Liver (tissue), 9 donors: Measurements from ENCODE around the gene FOXO3. TPM values are rescaled to one million over a fixed set of nuclear protein-coding genes. Genes with fewer than 3 reads are reported as not detected.

Experiments
- DNase-seq: peaks from one replicate; pipeline ENCODE4 v3.0.0-alpha.2; 2017; ENCODE audit warnings: low spot score
- H3K27ac ChIP-seq, 2 donors: one replicate each; pipeline ENCODE4 v1.7.0; 2013; ENCODE audit warnings: inconsistent platforms in 2 of 2, low read length in 2 of 2, control low read depth in 1 of 2, low read depth in 1 of 2, mild to moderate bottlenecking in 1 of 2
- H3K27me3 ChIP-seq, 4 donors: one replicate each; pipeline versions ENCODE4 v1.6.1 to v1.7.0; 2013; ENCODE audit warnings: low read length in 3 of 4, inconsistent platforms in 1 of 4, mild to moderate bottlenecking in 1 of 4, moderate library complexity in 1 of 4; ENCODE audit not compliant: control insufficient read depth in 4 of 4, insufficient read depth in 4 of 4
- H3K36me3 ChIP-seq, 4 donors: one replicate each; pipeline versions ENCODE4 v1.6.1 to v1.7.0; 2013; ENCODE audit warnings: low read length in 3 of 4, mild to moderate bottlenecking in 3 of 4, low read depth in 1 of 4, moderate library complexity in 1 of 4; ENCODE audit not compliant: control insufficient read depth in 4 of 4, insufficient read depth in 3 of 4
- H3K4me1 ChIP-seq, 4 donors: one replicate each; pipeline versions ENCODE4 v1.6.1 to v1.7.0; 2013; ENCODE audit warnings: low read length in 3 of 4, mild to moderate bottlenecking in 3 of 4, moderate library complexity in 1 of 4; ENCODE audit not compliant: control insufficient read depth in 4 of 4, insufficient read depth in 4 of 4
- H3K4me3 ChIP-seq, 3 donors: one replicate each; pipeline versions ENCODE4 v1.6.1 to v1.7.0; 2013; ENCODE audit warnings: low read length in 3 of 3, control low read depth in 1 of 3, low read depth in 1 of 3, mild to moderate bottlenecking in 1 of 3
- H3K9ac ChIP-seq, 2 donors: one replicate each; pipeline ENCODE4 v1.7.0; 2013; ENCODE audit warnings: low read length in 2 of 2, mild to moderate bottlenecking in 2 of 2, moderate library complexity in 2 of 2, control low read depth in 1 of 2, low read depth in 1 of 2
- H3K9me3 ChIP-seq, 4 donors: one replicate each; pipeline versions ENCODE4 v1.6.1 to v1.7.0; 2013; ENCODE audit warnings: low read length in 3 of 4; ENCODE audit not compliant: control insufficient read depth in 4 of 4
- EGR1 ChIP-seq, 2 donors: IDR thresholded peaks; 2 replicates each; pipeline ENCODE4 v1.6.1; 2016 to 2018; ENCODE audit warnings: antibody characterized with exemption in 2 of 2, low read depth in 2 of 2
- FOXA1 ChIP-seq: IDR thresholded peaks from 2 replicates; pipeline ENCODE4 v1.6.1; 2016; ENCODE audit warnings: antibody characterized with exemption
- FOXA2 ChIP-seq: IDR thresholded peaks from 2 replicates; pipeline ENCODE4 v1.6.1; 2016; ENCODE audit warnings: antibody characterized with exemption
- GABPA ChIP-seq, 2 donors: IDR thresholded peaks in 1 of 2; conservative IDR thresholded peaks in 1 of 2; 2 replicates each; pipeline ENCODE4 v1.6.1; 2016; ENCODE audit warnings: antibody characterized with exemption in 2 of 2, mild to moderate bottlenecking in 1 of 2, moderate library complexity in 1 of 2
- HNF4A ChIP-seq, 2 donors: conservative IDR thresholded peaks; 2 replicates each; pipeline ENCODE4 v1.6.1; 2016; ENCODE audit warnings: antibody characterized with exemption in 2 of 2, mild to moderate bottlenecking in 2 of 2
- HNF4G ChIP-seq: IDR thresholded peaks from 2 replicates; pipeline ENCODE4 v1.6.1; 2016; ENCODE audit warnings: antibody characterized with exemption
- JUND ChIP-seq, 2 donors: IDR thresholded peaks; 2 replicates each; pipeline ENCODE4 v1.6.1; 2016; ENCODE audit warnings: antibody characterized with exemption in 2 of 2
- NR2F2 ChIP-seq: IDR thresholded peaks from 2 replicates; pipeline ENCODE4 v1.6.1; 2016; ENCODE audit warnings: antibody characterized with exemption
- RAD21 ChIP-seq, 2 donors: IDR thresholded peaks; 2 replicates each; pipeline ENCODE4 v1.6.1; 2016; ENCODE audit warnings: antibody characterized with exemption in 2 of 2, mild to moderate bottlenecking in 2 of 2
- REST ChIP-seq: IDR thresholded peaks from 2 replicates; pipeline ENCODE4 v1.6.1; 2016; ENCODE audit warnings: antibody characterized with exemption, mild to moderate bottlenecking
- RXRA ChIP-seq, 2 donors: IDR thresholded peaks; 2 replicates each; pipeline ENCODE4 v1.6.1; 2017 to 2018; ENCODE audit warnings: antibody characterized with exemption in 2 of 2, mild to moderate bottlenecking in 1 of 2
- SP1 ChIP-seq: IDR thresholded peaks from 2 replicates; pipeline ENCODE4 v1.6.1; 2018; ENCODE audit warnings: antibody characterized with exemption, mild to moderate bottlenecking
- TAF1 ChIP-seq: conservative IDR thresholded peaks from 2 replicates; pipeline ENCODE4 v1.6.1; 2016; ENCODE audit warnings: antibody characterized with exemption, mild to moderate bottlenecking
- YY1 ChIP-seq: IDR thresholded peaks from 2 replicates; pipeline ENCODE4 v1.6.1; 2016; ENCODE audit warnings: antibody characterized with exemption, mild to moderate bottlenecking
- WGBS: extraction: QIAGEN DNeasy Blood & Tissue Kit; methylation state at CpG from one replicate; pipeline ENCODE4 v1.1.7; 2013; 5-methylcytosine and 5-hydroxymethylcytosine counted together
- polyA plus RNA-seq, 2 donors: library from polyadenylated mRNA; stranded (reverse) in 1 of 2; unstranded in 1 of 2; fragments of 200-250 nt in 1 of 2; fragments of >200 nt in 1 of 2; fragmentation: Nextera tagmentation in 1 of 2; extraction: Ambion mirVana in 1 of 2; gene quantifications; one replicate each; pipeline versions ENCODE4 v1.2.1 to v1.2.3, GENCODE V29; 2013 to 2015
- total RNA-seq, 2 donors: library from RNA; depleted of rRNA; stranded (reverse); fragments of >200 nt; gene quantifications; one replicate each; pipeline ENCODE4 v1.2.3, GENCODE V29; 2014
- TF ChIP-seq, protein P1 (sequence below): IDR thresholded peaks from 2 replicates; pipeline ENCODE4 v1.6.1; 2016; ENCODE audit warnings: antibody characterized with exemption
- TF ChIP-seq, protein P2 (sequence below): IDR thresholded peaks from 2 replicates; pipeline ENCODE4 v1.6.1; 2016; ENCODE audit warnings: antibody characterized with exemption
- TF ChIP-seq, protein P3 (sequence below): fragments of 150-350 bp; IDR thresholded peaks from 2 replicates; pipeline ENCODE4 v1.5.1; 2017; ENCODE audit warnings: improper control_type of control experiment, low read depth, low read length; ENCODE audit not compliant: missing input control
- TF ChIP-seq, protein P4 (sequence below): IDR thresholded peaks from 2 replicates; pipeline ENCODE4 v1.6.1; 2016; ENCODE audit warnings: antibody characterized with exemption
- donor health status: healthy.
- donor health status: healthy.
- donor health status: healthy.
- donor health status: healthy.
- donor health status: healthy.

FOXO3 gene
- total and polyA plus RNA-seq, 4 donors: 6.0 to 72.2 (median 17.3) TPM

- 96% methylated on average over 1 of the region's 1 CpG for WGBS
- H3K27ac ChIP-seq: no peak overlapping the region
- H3K9ac ChIP-seq: no peak overlapping the region
- no peaks in the 10 kb centered on the region for H3K9me3 ChIP-seq
- no peak for DNase-seq
- TF ChIP-seq EGR1 (IDR thresholded peaks at IDR 0.05; ENCODE audit: low read depth in 2 of 2): no peak
- no peak for TF ChIP-seq FOXA1
- no peak for TF ChIP-seq HNF4A (conservative IDR thresholded peaks at IDR 0.05)
- TF ChIP-seq, protein P1, sequence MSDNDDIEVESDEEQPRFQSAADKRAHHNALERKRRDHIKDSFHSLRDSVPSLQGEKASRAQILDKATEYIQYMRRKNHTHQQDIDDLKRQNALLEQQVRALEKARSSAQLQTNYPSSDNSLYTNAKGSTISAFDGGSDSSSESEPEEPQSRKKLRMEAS: no peak
- no peak for TF ChIP-seq RXRA (IDR thresholded peaks at IDR 0.05)
- TF ChIP-seq, protein P2, sequence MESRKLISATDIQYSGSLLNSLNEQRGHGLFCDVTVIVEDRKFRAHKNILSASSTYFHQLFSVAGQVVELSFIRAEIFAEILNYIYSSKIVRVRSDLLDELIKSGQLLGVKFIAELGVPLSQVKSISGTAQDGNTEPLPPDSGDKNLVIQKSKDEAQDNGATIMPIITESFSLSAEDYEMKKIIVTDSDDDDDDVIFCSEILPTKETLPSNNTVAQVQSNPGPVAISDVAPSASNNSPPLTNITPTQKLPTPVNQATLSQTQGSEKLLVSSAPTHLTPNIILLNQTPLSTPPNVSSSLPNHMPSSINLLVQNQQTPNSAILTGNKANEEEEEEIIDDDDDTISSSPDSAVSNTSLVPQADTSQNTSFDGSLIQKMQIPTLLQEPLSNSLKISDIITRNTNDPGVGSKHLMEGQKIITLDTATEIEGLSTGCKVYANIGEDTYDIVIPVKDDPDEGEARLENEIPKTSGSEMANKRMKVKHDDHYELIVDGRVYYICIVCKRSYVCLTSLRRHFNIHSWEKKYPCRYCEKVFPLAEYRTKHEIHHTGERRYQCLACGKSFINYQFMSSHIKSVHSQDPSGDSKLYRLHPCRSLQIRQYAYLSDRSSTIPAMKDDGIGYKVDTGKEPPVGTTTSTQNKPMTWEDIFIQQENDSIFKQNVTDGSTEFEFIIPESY: no peak
- TF ChIP-seq JUND (IDR thresholded peaks at IDR 0.05): no peak
- TF ChIP-seq YY1: no peak
- TF ChIP-seq GABPA (IDR thresholded peaks at IDR 0.05 in 1 of 2, conservative IDR thresholded peaks at IDR 0.05 in 1 of 2): no peak
- TF ChIP-seq HNF4G: no peak
- TF ChIP-seq, protein P3, sequence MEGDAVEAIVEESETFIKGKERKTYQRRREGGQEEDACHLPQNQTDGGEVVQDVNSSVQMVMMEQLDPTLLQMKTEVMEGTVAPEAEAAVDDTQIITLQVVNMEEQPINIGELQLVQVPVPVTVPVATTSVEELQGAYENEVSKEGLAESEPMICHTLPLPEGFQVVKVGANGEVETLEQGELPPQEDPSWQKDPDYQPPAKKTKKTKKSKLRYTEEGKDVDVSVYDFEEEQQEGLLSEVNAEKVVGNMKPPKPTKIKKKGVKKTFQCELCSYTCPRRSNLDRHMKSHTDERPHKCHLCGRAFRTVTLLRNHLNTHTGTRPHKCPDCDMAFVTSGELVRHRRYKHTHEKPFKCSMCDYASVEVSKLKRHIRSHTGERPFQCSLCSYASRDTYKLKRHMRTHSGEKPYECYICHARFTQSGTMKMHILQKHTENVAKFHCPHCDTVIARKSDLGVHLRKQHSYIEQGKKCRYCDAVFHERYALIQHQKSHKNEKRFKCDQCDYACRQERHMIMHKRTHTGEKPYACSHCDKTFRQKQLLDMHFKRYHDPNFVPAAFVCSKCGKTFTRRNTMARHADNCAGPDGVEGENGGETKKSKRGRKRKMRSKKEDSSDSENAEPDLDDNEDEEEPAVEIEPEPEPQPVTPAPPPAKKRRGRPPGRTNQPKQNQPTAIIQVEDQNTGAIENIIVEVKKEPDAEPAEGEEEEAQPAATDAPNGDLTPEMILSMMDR: no peak
- no peak for TF ChIP-seq SP1
- TF ChIP-seq REST: no peak
- TF ChIP-seq, protein P4, sequence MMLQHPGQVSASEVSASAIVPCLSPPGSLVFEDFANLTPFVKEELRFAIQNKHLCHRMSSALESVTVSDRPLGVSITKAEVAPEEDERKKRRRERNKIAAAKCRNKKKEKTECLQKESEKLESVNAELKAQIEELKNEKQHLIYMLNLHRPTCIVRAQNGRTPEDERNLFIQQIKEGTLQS: no peak
- TF ChIP-seq RAD21 (IDR thresholded peaks at IDR 0.05): no peak
- no peak for TF ChIP-seq TAF1
- TF ChIP-seq NR2F2: no peak
- TF ChIP-seq FOXA2: no peak
- no peaks in the 10 kb centered on the region for H3K27me3 ChIP-seq
- H3K36me3 ChIP-seq: no peaks in the 10 kb centered on the region
- peaks cover 0 to 20% (median 4%) of the 10 kb centered on the region in 4 donors for H3K4me1 ChIP-seq
- H3K4me3 ChIP-seq: no peak overlapping the region
Observed at GRCh38 chr6:108637963-108638362, 77.2 kb downstream of the FOXO3 start.
